ENCODE results near the gene IGSF9. TPM values are rescaled to one million over a fixed set of nuclear protein-coding genes. Genes with fewer than 3 reads are reported as not detected.

The IGSF9 gene
- total and polyA plus RNA-seq, 8 donors, result 2.0 to 36.2 (median 7.8) TPM

DNA sequence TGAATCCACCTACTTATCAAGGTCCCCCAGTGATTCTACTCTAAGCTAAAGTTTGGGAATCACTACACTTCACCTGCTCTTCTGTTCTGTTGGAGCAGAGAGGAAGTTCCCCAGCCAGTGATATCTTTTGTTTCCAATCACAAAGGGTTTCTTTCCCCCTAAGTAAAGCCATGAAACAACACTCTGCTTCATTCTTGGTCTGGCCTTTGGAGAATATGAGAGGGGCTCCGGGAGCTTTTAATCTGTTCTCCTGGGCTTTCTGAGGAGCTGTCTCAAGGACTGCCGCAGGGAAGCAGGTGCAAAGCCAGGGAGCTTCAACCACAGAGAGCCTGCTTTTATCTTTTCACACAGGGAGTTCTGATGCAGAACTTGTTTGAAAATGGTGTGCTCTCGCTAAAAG is 18.7 kb upstream of the IGSF9 start:
- TF ChIP-seq POLR2AphosphoS5 (IDR thresholded peaks at IDR 0.05), result no peak
- no peak for TF ChIP-seq POLR2A (IDR thresholded peaks at IDR 0.05)
- TF ChIP-seq EP300 (IDR thresholded peaks at IDR 0.05), result no peak
- TF ChIP-seq, protein P1, sequence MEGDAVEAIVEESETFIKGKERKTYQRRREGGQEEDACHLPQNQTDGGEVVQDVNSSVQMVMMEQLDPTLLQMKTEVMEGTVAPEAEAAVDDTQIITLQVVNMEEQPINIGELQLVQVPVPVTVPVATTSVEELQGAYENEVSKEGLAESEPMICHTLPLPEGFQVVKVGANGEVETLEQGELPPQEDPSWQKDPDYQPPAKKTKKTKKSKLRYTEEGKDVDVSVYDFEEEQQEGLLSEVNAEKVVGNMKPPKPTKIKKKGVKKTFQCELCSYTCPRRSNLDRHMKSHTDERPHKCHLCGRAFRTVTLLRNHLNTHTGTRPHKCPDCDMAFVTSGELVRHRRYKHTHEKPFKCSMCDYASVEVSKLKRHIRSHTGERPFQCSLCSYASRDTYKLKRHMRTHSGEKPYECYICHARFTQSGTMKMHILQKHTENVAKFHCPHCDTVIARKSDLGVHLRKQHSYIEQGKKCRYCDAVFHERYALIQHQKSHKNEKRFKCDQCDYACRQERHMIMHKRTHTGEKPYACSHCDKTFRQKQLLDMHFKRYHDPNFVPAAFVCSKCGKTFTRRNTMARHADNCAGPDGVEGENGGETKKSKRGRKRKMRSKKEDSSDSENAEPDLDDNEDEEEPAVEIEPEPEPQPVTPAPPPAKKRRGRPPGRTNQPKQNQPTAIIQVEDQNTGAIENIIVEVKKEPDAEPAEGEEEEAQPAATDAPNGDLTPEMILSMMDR (IDR thresholded peaks at IDR 0.05), result no peak
- Histone ChIP-seq H3K36me3 (no peaks in the 10 kb centered on the region), H3K27ac (no peak overlapping the region), H3K4me1 (no peaks in the 10 kb centered on the region), H3K4me3 (peak overlapping the region in 2 of 4 donors; percentile 28 to 34), H3K27me3 (no peaks in the 10 kb centered on the region), H3K9me3 (no peaks in the 10 kb centered on the region)
- no peak for DNase-seq
- intact Hi-C loops (cut with DNase I; ENCODE audit: low total_unique reads), result no loop called here
- WGBS, 5 donors, result 40 to 65% (median 49%) methylated on average over 3 of the region's 3 CpGs

DNA sequence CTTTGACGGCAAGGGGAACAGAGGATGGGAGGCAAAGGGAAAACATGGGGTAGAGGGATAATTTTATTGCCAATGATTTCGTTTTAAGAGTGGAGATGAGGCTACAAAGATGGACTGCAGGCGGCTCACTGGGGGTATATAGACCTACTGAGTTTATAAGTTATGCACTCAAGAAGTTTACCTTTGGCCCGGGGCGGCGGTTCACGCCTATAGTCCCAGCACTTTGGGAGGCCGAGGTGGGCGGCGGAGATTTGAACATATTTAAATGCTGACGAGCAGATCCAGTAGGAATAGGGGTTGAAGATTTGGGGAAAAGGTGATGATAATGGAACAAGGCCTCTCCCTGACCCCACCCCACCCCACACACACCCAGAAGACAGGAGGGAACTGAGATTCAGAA is 16.8 kb upstream of the IGSF9 start:
- Histone ChIP-seq H3K36me3 (no peaks in the 10 kb centered on the region), H3K4me3 (peak overlapping the region in 3 of 4 donors; percentile 25 to 34 (median 28)), H3K9me3 (no peaks in the 10 kb centered on the region), H3K27ac (peak overlapping the region; percentile 69 to 80 (median 73)), H3K27me3 (no peaks in the 10 kb centered on the region), H3K4me1 (peaks cover 0 to 9% (median 8%) of the 10 kb centered on the region in 4 donors)
- WGBS, 5 donors, result 83 to 90% (median 88%) methylated on average over 11 of the region's 11 CpGs
- no peak for DNase-seq
- no peak for TF ChIP-seq POLR2A (IDR thresholded peaks at IDR 0.05)
- TF ChIP-seq, protein P1 (IDR thresholded peaks at IDR 0.05), result no peak
- TF ChIP-seq EP300 (IDR thresholded peaks at IDR 0.05), result no peak
- no peak for TF ChIP-seq POLR2AphosphoS5 (IDR thresholded peaks at IDR 0.05)
- intact Hi-C loops (cut with DNase I; ENCODE audit: low total_unique reads), result no loop called here

DNA sequence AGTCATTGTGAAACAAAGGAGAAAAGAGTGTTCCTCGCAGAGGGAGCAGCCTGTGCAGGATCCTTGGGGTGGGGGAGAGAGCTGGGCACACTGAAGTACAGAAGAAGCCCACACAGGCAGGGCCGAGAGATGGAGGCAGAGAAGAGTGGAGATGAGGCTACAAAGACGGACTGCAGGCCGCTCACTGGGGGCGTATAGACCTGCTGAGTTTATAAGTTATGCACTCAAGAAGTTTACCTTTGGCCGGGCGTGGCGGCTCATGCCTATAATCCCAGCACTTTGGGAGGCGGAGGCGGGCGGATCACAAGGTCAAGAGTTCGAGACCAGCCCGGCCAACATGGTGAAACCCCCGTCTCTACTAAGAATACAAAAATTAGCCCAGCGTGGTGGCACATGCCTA is 16.2 kb upstream of the IGSF9 start:
- 63 to 88% (median 66%) methylated on average over 14 to 15 of the region's 15 CpGs for WGBS, 5 donors

DNA sequence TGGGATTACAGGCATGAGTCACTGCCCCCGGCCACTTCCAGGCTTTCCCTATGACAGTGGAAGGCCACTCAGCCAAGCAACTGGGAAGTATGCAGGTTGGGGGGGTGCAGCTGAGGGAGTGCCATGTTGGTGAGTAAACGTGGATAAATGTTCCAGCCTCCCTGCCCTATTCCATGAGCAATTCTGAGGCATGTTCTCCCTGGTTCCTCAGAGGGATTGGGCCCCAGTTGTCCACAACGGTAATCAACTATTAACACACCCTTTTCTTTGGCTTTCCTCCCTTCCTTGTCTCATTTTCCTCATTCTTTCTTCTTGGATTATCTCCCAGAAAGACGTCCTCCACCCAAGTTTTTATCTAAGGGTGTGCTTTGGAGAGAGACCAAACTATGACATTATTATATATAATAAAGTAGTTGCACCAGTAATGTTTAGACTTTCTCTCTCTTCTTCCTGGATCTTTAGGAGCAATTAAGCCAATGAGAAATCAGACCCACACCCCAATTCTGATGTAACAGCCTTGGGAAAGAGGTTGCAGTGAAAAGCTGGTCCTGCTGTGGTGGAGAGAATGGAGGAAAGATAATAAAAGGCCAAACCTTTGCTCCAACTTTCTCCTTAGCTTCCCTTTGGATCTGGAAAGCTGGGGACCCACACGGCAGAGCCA is 15.4 kb upstream of the IGSF9 start:
- H3K4me1 ChIP-seq, result peaks cover 0 to 9% (median 8%) of the 10 kb centered on the region in 4 donors
- WGBS, 5 donors, result 17 to 27% (median 24%) methylated on average over 5 of the region's 5 CpGs
- intact Hi-C loops (cut with DNase I; ENCODE audit: low total_unique reads), result no loop called here
- DNase-seq, result peak; percentile 72 to 86
- no peaks in the 10 kb centered on the region for H3K36me3 ChIP-seq
- TF ChIP-seq POLR2AphosphoS5 (IDR thresholded peaks at IDR 0.05) (peak in 1 of 3 donors; percentile 62), EP300 (IDR thresholded peaks at IDR 0.05) (no peak)
- H3K27ac ChIP-seq, result peak overlapping the region; percentile 72 to 80 (median 77)
- peak overlapping the region; percentile 5 to 34 (median 26) for H3K4me3 ChIP-seq
- no peaks in the 10 kb centered on the region for H3K27me3 ChIP-seq
- H3K9me3 ChIP-seq, result no peaks in the 10 kb centered on the region

More for the DNA sequence above, 16.2 kb upstream of the IGSF9 start:
- intact Hi-C loops (cut with DNase I; ENCODE audit: low total_unique reads), result no loop called here
- peak overlapping the region; percentile 69 to 80 (median 73) for H3K27ac ChIP-seq
- H3K4me3 ChIP-seq, result peak overlapping the region; percentile 5 to 34 (median 26)
- H3K9me3 ChIP-seq, result no peaks in the 10 kb centered on the region
- no peaks in the 10 kb centered on the region for H3K36me3 ChIP-seq
- peak in 1 of 2 donors; percentile 27 for DNase-seq
- H3K4me1 ChIP-seq, result peaks cover 0 to 9% (median 8%) of the 10 kb centered on the region in 4 donors
- no peak for TF ChIP-seq POLR2AphosphoS5 (IDR thresholded peaks at IDR 0.05)
- no peak for TF ChIP-seq POLR2A (IDR thresholded peaks at IDR 0.05)
- TF ChIP-seq, protein P1 (IDR thresholded peaks at IDR 0.05), result no peak
- no peak for TF ChIP-seq EP300 (IDR thresholded peaks at IDR 0.05)
- no peaks in the 10 kb centered on the region for H3K27me3 ChIP-seq

DNA sequence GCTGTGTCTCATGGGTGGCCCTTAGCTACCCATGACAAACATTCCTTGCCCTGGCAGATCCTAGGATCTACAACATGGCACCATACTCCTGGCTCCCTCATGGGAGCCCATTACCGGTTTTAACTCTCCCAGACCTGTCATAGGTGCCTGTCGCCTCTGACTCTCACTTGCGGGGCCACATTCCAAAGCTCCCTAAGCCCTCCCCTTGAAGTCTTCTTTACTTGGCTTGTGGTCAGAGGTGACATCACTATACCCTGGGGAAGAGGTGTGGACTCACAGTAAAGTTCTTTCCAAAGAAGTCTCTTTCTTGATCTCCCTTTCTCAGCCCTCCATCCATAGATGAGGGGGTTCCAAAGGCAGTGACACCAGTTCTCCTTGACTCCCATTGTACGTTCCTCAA is 14.0 kb upstream of the IGSF9 start:
- peaks cover 0 to 9% (median 8%) of the 10 kb centered on the region in 4 donors for H3K4me1 ChIP-seq
- intact Hi-C loops (cut with DNase I; ENCODE audit: low total_unique reads), result no loop called here
- peak in 1 of 2 donors; percentile 52 for DNase-seq
- 56 to 73% (median 69%) methylated on average over 4 of the region's 4 CpGs for WGBS, 5 donors
- no peaks in the 10 kb centered on the region for H3K9me3 ChIP-seq
- no peaks in the 10 kb centered on the region for H3K27me3 ChIP-seq
- H3K27ac ChIP-seq, result peak overlapping the region in 1 of 5 donors; percentile 42
- no peak overlapping the region for H3K4me3 ChIP-seq
- TF ChIP-seq POLR2A (IDR thresholded peaks at IDR 0.05) (no peak), EP300 (IDR thresholded peaks at IDR 0.05) (no peak), POLR2AphosphoS5 (IDR thresholded peaks at IDR 0.05) (no peak)
- TF ChIP-seq, protein P1 (IDR thresholded peaks at IDR 0.05), result no peak
- no peaks in the 10 kb centered on the region for H3K36me3 ChIP-seq

All from stomach (tissue), 9 donors.